K562 (cell line): ENCODE results near the gene KCNK1. TPM values are rescaled to one million over a fixed set of nuclear protein-coding genes. Genes with fewer than 3 reads are reported as not detected.

ENCODE experiments used
- ARHGAP35 ChIP-seq: fragments of 450-650 bp; IDR thresholded peaks from 2 replicates; pipeline ENCODE4 v1.6.1; 2018; ENCODE audit not compliant: partially characterized antibody
- BDP1 ChIP-seq: IDR thresholded peaks from 3 replicates; pipeline ENCODE4 v1.6.1; 2011; ENCODE audit not compliant: insufficient read length, insufficient read depth
- BRD4 ChIP-seq: fragments of 200-600 bp; sonication (generic); IDR thresholded peaks from 2 replicates; pipeline ENCODE4 v1.6.1; 2017; ENCODE audit warnings: inconsistent platforms
- DACH1 ChIP-seq: fragments of 450-650 bp; IDR thresholded peaks from 2 replicates; pipeline ENCODE4 v1.6.1; 2018; ENCODE audit not compliant: partially characterized antibody
- IFI16 ChIP-seq: fragments of 250-450 bp; sonication (Bioruptor Pico); IDR thresholded peaks from 2 replicates; pipeline ENCODE4 v2.1.2; 2022; ENCODE audit warnings: mild to moderate bottlenecking, inconsistent platforms
- MGA ChIP-seq: fragments of 450-650 bp; IDR thresholded peaks from 2 replicates; pipeline ENCODE4 v1.6.1; 2016; ENCODE audit warnings: mild to moderate bottlenecking, moderate library complexity
- RBM34 ChIP-seq: fragments of 200-400 bp; formaldehyde crosslinking; IDR thresholded peaks from 2 replicates; pipeline ENCODE4 v1.6.1; 2018; ENCODE audit warnings: low read length, borderline replicate concordance; ENCODE audit not compliant: insufficient read depth
- RUNX1 ChIP-seq: sonication (generic); IDR thresholded peaks from 2 replicates; pipeline ENCODE4 v1.6.1; 2016; ENCODE audit warnings: antibody characterized with exemption, low read depth
- TEAD2 ChIP-seq: fragments of 450-650 bp; IDR thresholded peaks from 2 replicates; pipeline ENCODE4 v1.6.1; 2016; ENCODE audit warnings: missing genetic modification characterization, control low read depth, missing compliant biosample characterization
- XRCC4 ChIP-seq: IDR thresholded peaks from one replicate; pipeline ENCODE4 v1.6.1; 2011; ENCODE audit not compliant: insufficient read depth, insufficient read length; ENCODE audit errors: extremely low read depth
- ZBTB49 ChIP-seq: sonication (generic); formaldehyde crosslinking; IDR thresholded peaks from 2 replicates; pipeline ENCODE4 v1.8.0; 2022; ENCODE audit warnings: missing genetic modification reagents, mild to moderate bottlenecking, borderline replicate concordance
- ZNF445 ChIP-seq: fragments of 250-450 bp; sonication (Bioruptor Pico); IDR thresholded peaks from 2 replicates; pipeline ENCODE4 v1.4.0; 2020; ENCODE audit warnings: low read depth, mild to moderate bottlenecking, moderate library complexity
- polyA plus RNA-seq, 8 experiments: library from polyadenylated mRNA; depleted of rRNA in 4 of 8; stranded (reverse) in 5 of 8; unstranded in 3 of 8; fragments of >200 nt; fragmentation: Nextera tagmentation in 2 of 8; fragmentation: Illumina TruSeq in 1 of 8; extraction: Ambion mirVana in 2 of 8; extraction: Trizol in 1 of 8; gene quantifications; 2 replicates each; pipeline versions ENCODE4 v1.2.1 to v1.2.3, GENCODE V29; 2011 to 2014; ENCODE audit warnings: inconsistent platforms in 1 of 8, missing spikeins in 1 of 8
- total RNA-seq, 7 experiments: library from RNA; depleted of rRNA in 6 of 7; stranded (reverse); fragments of >200 nt in 6 of 7; fragmentation: Illumina TruSeq in 2 of 7; extraction: Trizol in 2 of 7; gene quantifications; 2 replicates each; pipeline versions ENCODE4 v1.2.1 to v1.2.3, GENCODE V29; 2011 to 2021; ENCODE audit warnings: low replicate concordance in 1 of 7
- TF ChIP-seq, protein P1 (sequence below): fragments of 450-650 bp; IDR thresholded peaks from 2 replicates; pipeline ENCODE4 v1.6.1; 2017; ENCODE audit warnings: antibody characterized with exemption

KCNK1 gene
- total and polyA plus RNA-seq, 9 of the 15 experiments (the other 6 are each of a cell fraction or from before 2014, with no cell fraction given) = 3.1 to 22.7 (median 6.0) TPM

DNA sequence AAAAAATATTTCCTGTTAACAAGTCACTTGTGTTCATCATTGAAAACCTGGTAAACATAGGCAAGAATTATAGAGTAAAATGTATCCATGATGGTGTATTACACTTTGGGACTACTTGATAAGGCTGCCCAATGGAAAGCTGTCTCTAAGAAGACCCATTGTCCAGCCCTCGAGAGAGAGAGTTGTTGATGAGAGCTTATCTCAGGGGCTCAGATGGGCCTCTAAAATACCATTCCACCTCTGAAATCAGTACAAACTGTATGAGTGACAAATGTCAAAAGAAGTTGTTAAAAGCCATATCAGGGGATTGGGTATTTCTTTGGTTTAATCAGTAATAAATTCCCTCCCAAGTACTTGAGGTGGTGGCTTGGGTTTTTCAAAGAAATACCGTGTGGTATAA, 96.1 kb downstream of the KCNK1 start (continued):
- TF ChIP-seq MGA (no peak), IFI16 (CRISPR knock-in tag) (no peak), ZNF445 (CRISPR knock-in tag) (0 out of 2 replicates have a peak, but pooled peaks have one; percentile 59), BDP1 (no peak), ARHGAP35 (no peak), RUNX1 (no peak), DACH1 (peak; percentile 30), RBM34 (no peak), XRCC4 (no peak), TEAD2 (tag) (0 out of 2 replicates have a peak, but pooled peaks have one; percentile 8), ZBTB49 (CRISPR knock-in tag) (no peak), BRD4 (no peak)
- TF ChIP-seq, protein P1, sequence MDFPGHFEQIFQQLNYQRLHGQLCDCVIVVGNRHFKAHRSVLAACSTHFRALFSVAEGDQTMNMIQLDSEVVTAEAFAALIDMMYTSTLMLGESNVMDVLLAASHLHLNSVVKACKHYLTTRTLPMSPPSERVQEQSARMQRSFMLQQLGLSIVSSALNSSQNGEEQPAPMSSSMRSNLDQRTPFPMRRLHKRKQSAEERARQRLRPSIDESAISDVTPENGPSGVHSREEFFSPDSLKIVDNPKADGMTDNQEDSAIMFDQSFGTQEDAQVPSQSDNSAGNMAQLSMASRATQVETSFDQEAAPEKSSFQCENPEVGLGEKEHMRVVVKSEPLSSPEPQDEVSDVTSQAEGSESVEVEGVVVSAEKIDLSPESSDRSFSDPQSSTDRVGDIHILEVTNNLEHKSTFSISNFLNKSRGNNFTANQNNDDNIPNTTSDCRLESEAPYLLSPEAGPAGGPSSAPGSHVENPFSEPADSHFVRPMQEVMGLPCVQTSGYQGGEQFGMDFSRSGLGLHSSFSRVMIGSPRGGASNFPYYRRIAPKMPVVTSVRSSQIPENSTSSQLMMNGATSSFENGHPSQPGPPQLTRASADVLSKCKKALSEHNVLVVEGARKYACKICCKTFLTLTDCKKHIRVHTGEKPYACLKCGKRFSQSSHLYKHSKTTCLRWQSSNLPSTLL = no peak
